ENCODE results near the gene WFIKKN1. TPM values are rescaled to one million over a fixed set of nuclear protein-coding genes. Genes with fewer than 3 reads are reported as not detected.

WFIKKN1 gene
- polyA plus RNA-seq, 1 experiment: not detected

- DNase-seq (ENCODE audit: low read depth, low spot score): peak; percentile 23
- H3K27me3 ChIP-seq (ENCODE audit: control insufficient read depth, insufficient read depth, low read length): no peaks in the 10 kb centered on the region
- POLR2A ChIA-PET: interaction anchor here (1.1 to 2.0 kb wide), 2 partner anchors 48 kb away, joined by 3 to 6 read pairs; partner anchors contain the start of gene METTL26
- no peaks in the 10 kb centered on the region; the same call in 1 of the 2 replicates for H3K9me3 ChIP-seq (ENCODE audit: control insufficient read depth, insufficient read depth, low read length)
- no peak for TF ChIP-seq CTCF (IDR thresholded peaks at IDR 0.05; ENCODE audit: low read depth, low read length)
- peak overlapping the region; percentile 73 for H3K27ac ChIP-seq (ENCODE audit: low read depth, low read length)
- CTCF ChIA-PET: no interaction called here
- H3K4me3 ChIP-seq (ENCODE audit: low read depth, low read length): peak overlapping the region; percentile 83
Observed at GRCh38 chr16:588639-588888, 42.2 kb upstream of the WFIKKN1 start.

- CTCF ChIA-PET: no interaction called here
- POLR2A ChIA-PET: interaction anchor here (0.5 to 2.0 kb wide), 2 partner anchors 47 to 218 kb away, joined by 3 to 6 read pairs; partner anchors contain the start of genes METTL26 and MRPL28
- Histone ChIP-seq H3K9me3 (ENCODE audit: control insufficient read depth, insufficient read depth, low read length) (no peaks in the 10 kb centered on the region; the same call in 1 of the 2 replicates), H3K27me3 (ENCODE audit: control insufficient read depth, insufficient read depth, low read length) (no peaks in the 10 kb centered on the region), H3K27ac (ENCODE audit: low read depth, low read length) (peak overlapping the region; percentile 73), H3K4me3 (ENCODE audit: low read depth, low read length) (peak overlapping the region; percentile 83)
- TF ChIP-seq CTCF (IDR thresholded peaks at IDR 0.05; ENCODE audit: low read depth, low read length): no peak
- peak; percentile 90 for DNase-seq (ENCODE audit: low read depth, low spot score)
Observed at GRCh38 chr16:588889-589657, 41.7 kb upstream of the WFIKKN1 start.

GRCh38 chr16:589658-590187 is 41.1 kb upstream of the WFIKKN1 start, which contains the start of gene RAB40C:
TSS of gene RAB40C (plus strand) at chr16:590066. CDS start at chr16:590292, 226 bp downstream.
- Histone ChIP-seq H3K27me3 (ENCODE audit: control insufficient read depth, insufficient read depth, low read length) (no peaks in the 10 kb centered on the region), H3K9me3 (ENCODE audit: control insufficient read depth, insufficient read depth, low read length) (no peaks in the 10 kb centered on the region; the same call in 1 of the 2 replicates), H3K4me3 (ENCODE audit: low read depth, low read length) (peak within 1 kb of the TSS; percentile 88), H3K27ac (ENCODE audit: low read depth, low read length) (peak within 1 kb of the TSS; percentile 68)
- no peak for TF ChIP-seq CTCF (IDR thresholded peaks at IDR 0.05; ENCODE audit: low read depth, low read length)
- ChIA-PET POLR2A (interaction anchor here (1.0 kb wide), 1 partner anchor 37 kb away, joined by 3 read pairs; no protein-coding TSS in a partner anchor), CTCF (no interaction called here)
- DNase-seq (ENCODE audit: low read depth, low spot score): peak; percentile 97

- no peak for TF ChIP-seq CTCF (IDR thresholded peaks at IDR 0.05; ENCODE audit: low read depth, low read length)
- peak overlapping the region; percentile 88 for H3K4me3 ChIP-seq (ENCODE audit: low read depth, low read length)
- H3K27ac ChIP-seq (ENCODE audit: low read depth, low read length): no peak overlapping the region
Observed at GRCh38 chr16:590188-590814, 40.5 kb upstream of the WFIKKN1 start.

More at GRCh38 chr16:590188-590814, 40.5 kb upstream of the WFIKKN1 start:
- ChIA-PET CTCF (no interaction called here), POLR2A (interaction anchor here (1.0 kb wide), 1 partner anchor 37 kb away, joined by 3 read pairs; no protein-coding TSS in a partner anchor)
- Histone ChIP-seq H3K9me3 (ENCODE audit: control insufficient read depth, insufficient read depth, low read length) (no peaks in the 10 kb centered on the region; the same call in 1 of the 2 replicates), H3K27me3 (ENCODE audit: control insufficient read depth, insufficient read depth, low read length) (no peaks in the 10 kb centered on the region)
- no peak for DNase-seq (ENCODE audit: low read depth, low spot score)
